ENCODE measurements around the gene APOE. TPM values are rescaled to one million over a fixed set of nuclear protein-coding genes. Genes with fewer than 3 reads are reported as not detected.

APOE gene
- total RNA-seq, 1 experiment from 2014 or later, result 3.3 TPM

DNA sequence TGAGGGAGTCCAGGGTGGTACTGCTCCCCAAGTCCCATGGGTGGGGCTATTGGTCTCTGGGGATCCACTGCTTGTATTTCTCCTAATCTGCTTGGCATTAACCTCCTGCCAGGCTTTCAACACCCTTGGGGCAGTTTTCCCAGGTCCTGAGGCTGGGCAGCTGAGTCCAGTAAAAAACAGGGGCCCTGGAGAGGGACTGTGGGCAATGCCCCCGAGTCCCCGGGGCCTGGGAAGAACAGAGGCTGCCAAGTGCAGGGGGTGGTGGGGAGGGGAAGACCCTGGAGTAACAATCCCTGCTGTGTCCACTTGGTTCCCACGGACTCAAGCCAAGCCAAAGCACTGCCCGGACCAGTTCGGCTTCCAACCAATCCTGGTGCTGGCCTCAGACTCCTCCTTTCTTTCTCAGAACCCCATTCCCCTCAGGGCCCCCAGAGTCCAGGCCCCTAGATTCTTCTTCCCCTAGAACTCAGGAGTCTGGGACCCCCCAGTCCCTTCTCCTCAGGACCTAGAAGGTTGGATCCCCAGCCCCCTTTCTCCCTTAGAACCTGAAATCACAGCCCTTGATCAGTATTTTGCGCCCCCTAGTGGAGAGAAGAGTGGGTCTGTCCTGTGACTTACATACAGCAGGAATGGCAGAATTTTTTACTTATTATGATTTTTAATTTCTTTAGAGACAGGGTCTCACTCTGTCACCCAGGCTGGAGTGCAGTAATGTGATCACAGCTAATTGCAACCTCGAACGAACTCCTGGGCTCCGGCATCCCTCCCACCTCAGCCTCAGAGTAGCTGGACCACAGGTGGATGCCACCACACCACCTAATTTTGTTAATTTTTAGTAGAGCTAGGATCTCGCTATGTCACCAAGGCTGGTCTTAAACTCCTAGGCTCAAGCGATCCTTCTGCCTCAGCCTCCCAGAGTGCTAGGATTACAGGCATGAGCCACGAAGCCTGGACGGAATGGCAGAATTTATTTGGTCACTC is 45.9 kb downstream of the APOE start:
- Mint-ChIP-seq H3K27me3 (ENCODE audit: insufficient read depth, unreplicated experiment) (no peaks in the 10 kb centered on the region), H3K4me3 (ENCODE audit: unreplicated experiment) (no peak overlapping the region), H3K4me1 (ENCODE audit: insufficient read depth, unreplicated experiment) (peaks cover 14% of the 10 kb centered on the region), H3K27ac (ENCODE audit: low read depth, unreplicated experiment) (no peak overlapping the region), H3K9me3 (ENCODE audit: unreplicated experiment) (no peaks in the 10 kb centered on the region), H3K36me3 (ENCODE audit: insufficient read depth, unreplicated experiment) (peaks cover 12% of the 10 kb centered on the region)
- DNase-seq (ENCODE audit: unreplicated experiment), result peak; percentile 87
- BruUV-seq (replicated peaks), result no TSS peak
- POLR2A ChIA-PET, result interaction anchor here (0.6 to 0.7 kb wide), 3 partner anchors 25 to 230 kb away, joined by 3 to 4 read pairs (median 3); no protein-coding TSS in a partner anchor
- intact Hi-C loops (cut with micrococcal nuclease), result loop anchor here (1.0 to 5.0 kb wide), 4 partner anchors 41 to 381 kb away; partner anchors contain the start of gene NECTIN2
- TF ChIP-seq, protein P1, sequence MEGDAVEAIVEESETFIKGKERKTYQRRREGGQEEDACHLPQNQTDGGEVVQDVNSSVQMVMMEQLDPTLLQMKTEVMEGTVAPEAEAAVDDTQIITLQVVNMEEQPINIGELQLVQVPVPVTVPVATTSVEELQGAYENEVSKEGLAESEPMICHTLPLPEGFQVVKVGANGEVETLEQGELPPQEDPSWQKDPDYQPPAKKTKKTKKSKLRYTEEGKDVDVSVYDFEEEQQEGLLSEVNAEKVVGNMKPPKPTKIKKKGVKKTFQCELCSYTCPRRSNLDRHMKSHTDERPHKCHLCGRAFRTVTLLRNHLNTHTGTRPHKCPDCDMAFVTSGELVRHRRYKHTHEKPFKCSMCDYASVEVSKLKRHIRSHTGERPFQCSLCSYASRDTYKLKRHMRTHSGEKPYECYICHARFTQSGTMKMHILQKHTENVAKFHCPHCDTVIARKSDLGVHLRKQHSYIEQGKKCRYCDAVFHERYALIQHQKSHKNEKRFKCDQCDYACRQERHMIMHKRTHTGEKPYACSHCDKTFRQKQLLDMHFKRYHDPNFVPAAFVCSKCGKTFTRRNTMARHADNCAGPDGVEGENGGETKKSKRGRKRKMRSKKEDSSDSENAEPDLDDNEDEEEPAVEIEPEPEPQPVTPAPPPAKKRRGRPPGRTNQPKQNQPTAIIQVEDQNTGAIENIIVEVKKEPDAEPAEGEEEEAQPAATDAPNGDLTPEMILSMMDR (IDR thresholded peaks at IDR 0.05; ENCODE audit: unreplicated experiment), result peak; percentile 84
- CTCF ChIA-PET, result interaction anchor here (0.5 to 6.4 kb wide), 28 partner anchors 10 to 806 kb away, joined by 3 to 49 read pairs (median 4); partner anchors contain the start of genes APOE and NECTIN2

DNA sequence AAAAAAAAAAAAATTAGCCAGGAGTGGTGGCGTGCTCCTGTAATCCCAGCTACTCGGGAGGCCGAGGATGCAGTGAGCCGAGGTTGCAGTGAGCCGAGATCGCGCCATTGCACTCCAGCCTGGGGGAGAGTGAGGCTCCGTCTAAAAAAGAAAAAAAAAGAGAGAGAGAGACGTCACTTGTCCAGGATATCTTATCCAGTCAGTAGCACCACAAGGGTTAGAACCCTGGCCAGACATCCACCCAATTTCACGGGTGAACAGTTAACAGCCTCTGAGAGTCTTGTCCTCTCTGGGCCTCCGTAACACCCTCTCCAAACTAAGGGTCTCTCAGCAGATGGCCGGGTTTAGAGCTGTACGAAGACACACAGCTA is 48.7 kb downstream of the APOE start:
- H3K4me3 Mint-ChIP-seq (ENCODE audit: unreplicated experiment), result peak overlapping the region; percentile 89
- DNase-seq (ENCODE audit: unreplicated experiment), result no peak
- BruUV-seq (replicated peaks), result no TSS peak
- H3K9me3 Mint-ChIP-seq (ENCODE audit: unreplicated experiment), result no peaks in the 10 kb centered on the region
- H3K27me3 Mint-ChIP-seq (ENCODE audit: insufficient read depth, unreplicated experiment), result no peaks in the 10 kb centered on the region
- TF ChIP-seq, protein P1 (IDR thresholded peaks at IDR 0.05; ENCODE audit: unreplicated experiment), result no peak
- POLR2A ChIA-PET, result interaction anchor here (0.6 to 2.8 kb wide), 24 partner anchors 8 to 524 kb away, joined by 3 to 16 read pairs (median 4); partner anchors contain the start of genes APOC2, BLOC1S3, CLASRP and ERCC1
- peak overlapping the region; percentile 96 for H3K27ac Mint-ChIP-seq (ENCODE audit: low read depth, unreplicated experiment)
- intact Hi-C loops (cut with micrococcal nuclease), result loop anchor here (5.0 kb wide), 1 partner anchor 107 kb away; the partner anchor contains the start of gene NECTIN2
- CTCF ChIA-PET, result interaction anchor here (0.6 to 1.2 kb wide), 9 partner anchors 13 to 1260 kb away, joined by 3 to 5 read pairs (median 4); no protein-coding TSS in a partner anchor
- peaks cover 12% of the 10 kb centered on the region for H3K36me3 Mint-ChIP-seq (ENCODE audit: insufficient read depth, unreplicated experiment)
- peaks cover 29% of the 10 kb centered on the region for H3K4me1 Mint-ChIP-seq (ENCODE audit: insufficient read depth, unreplicated experiment)

- Mint-ChIP-seq H3K27me3 (ENCODE audit: insufficient read depth, unreplicated experiment) (no peaks in the 10 kb centered on the region), H3K4me3 (ENCODE audit: unreplicated experiment) (peak within 1 kb of the TSS; percentile 89), H3K36me3 (ENCODE audit: insufficient read depth, unreplicated experiment) (peaks cover 14% of the 10 kb centered on the region), H3K27ac (ENCODE audit: low read depth, unreplicated experiment) (peak within 1 kb of the TSS; percentile 96), H3K9me3 (ENCODE audit: unreplicated experiment) (no peaks in the 10 kb centered on the region), H3K4me1 (ENCODE audit: insufficient read depth, unreplicated experiment) (peaks cover 29% of the 10 kb centered on the region)
- POLR2A ChIA-PET, result interaction anchor here (0.6 to 2.8 kb wide), 29 partner anchors 9 to 787 kb away, joined by 3 to 16 read pairs (median 3); partner anchors contain the start of genes APOC2, BLOC1S3, CLASRP and ERCC1
- intact Hi-C loops (cut with micrococcal nuclease), result loop anchor here (5.0 kb wide), 1 partner anchor 108 kb away; the partner anchor contains the start of gene NECTIN2
- CTCF ChIA-PET, result interaction anchor here (0.6 to 1.0 kb wide), 8 partner anchors 14 to 1261 kb away, joined by 3 to 5 read pairs (median 4); no protein-coding TSS in a partner anchor
- TF ChIP-seq, protein P1 (IDR thresholded peaks at IDR 0.05; ENCODE audit: unreplicated experiment), result no peak
- BruUV-seq (replicated peaks), result TSS peak; percentile 91
- peak; percentile 97 for DNase-seq (ENCODE audit: unreplicated experiment)
Measured at GRCh38 chr19:44954649-44955504, 49.3 kb downstream of the APOE start, which contains the start of gene CLPTM1. TSS of gene CLPTM1 (plus strand) at chr19:44955380. CDS start at chr19:44955396, 16 bp downstream.

All from MCF 10A (cell line).